ENCODE results near the gene IFNGR1. TPM values are rescaled to one million over a fixed set of nuclear protein-coding genes. Genes with fewer than 3 reads are reported as not detected.

Gene IFNGR1
- total and polyA plus RNA-seq, 10 of the 15 experiments (the other 5 are each of a cell fraction or from before 2014, with no cell fraction given) = 89.0 to 296 (median 138) TPM

- no peaks in the 10 kb centered on the region for H3K36me3 ChIP-seq (ENCODE audit: control insufficient read depth in 2 of 2, insufficient read depth in 2 of 2, low read length in 1 of 2)
- TF ChIP-seq ZNF24 (IDR thresholded peaks at IDR 0.05) (peak; percentile 49; the same call in 1 of the 2 replicates), SREBF2 (IDR thresholded peaks at IDR 0.05; ENCODE audit: low read length) (no peak)
- RAD21 ChIA-PET (ENCODE audit: unreplicated experiment) = interaction anchor here (2.9 to 11.3 kb wide), 6 partner anchors 40 to 75 kb away, joined by 11 to 500 read pairs (median 22); no protein-coding TSS in a partner anchor
- H3K9ac ChIP-seq (ENCODE audit: control insufficient read depth, insufficient read depth, low read length) = peak within 1 kb of the TSS; percentile 3; the same call in 1 of the 2 replicates
- H3K9me3 ChIP-seq (replicated peaks; ENCODE audit: control insufficient read depth, insufficient read depth, low read length) = peaks cover 11% of the 10 kb centered on the region; the same call in 2 of the 3 replicates
- in situ Hi-C loops (cut with MboI) = no loop called here
- BruUV-seq (replicated peaks) = no TSS peak
- FAIRE-seq (no peak), ATAC-seq (no peak), DNase-seq (ENCODE audit: low read depth, low spot score) (no peak)
- WGBS (ENCODE audit: insufficient coverage, insufficient replicate concordance, low lambda C conversion rate, missing lambda C conversion rate) = 95% methylated on average over 4 of the region's 4 CpGs
- no peaks in the 10 kb centered on the region for H3K27me3 ChIP-seq (replicated peaks in 1 of 2; ENCODE audit: control insufficient read depth in 2 of 2, insufficient read depth in 2 of 2, low read length in 1 of 2)
- SMC1A ChIA-PET (ENCODE audit: uncharacterized antibody, unreplicated experiment) = interaction anchor here (0.9 to 3.5 kb wide), 8 partner anchors 8 to 97 kb away, joined by 3 to 20 read pairs (median 10); no protein-coding TSS in a partner anchor
- POLR2A ChIA-PET = interaction anchor here (1.4 to 2.0 kb wide), 4 partner anchors 18 to 89 kb away, joined by 4 to 5 read pairs (median 4); no protein-coding TSS in a partner anchor
- peak within 1 kb of the TSS; percentile 84 for H3K27ac ChIP-seq (ENCODE audit: control insufficient read depth, insufficient read depth)
- H2AFZ ChIP-seq (ENCODE audit: control insufficient read depth, low read depth, low read length) = no peak within 1 kb of the TSS; the same call in 1 of the 2 replicates
- peak within 1 kb of the TSS; percentile 39; the same call in 1 of the 2 replicates for H3K4me2 ChIP-seq (ENCODE audit: control insufficient read depth, insufficient read depth)
- no peak within 1 kb of the TSS for H3K4me3 ChIP-seq
- H3K4me1 ChIP-seq (ENCODE audit: control insufficient read depth, insufficient read depth, low read length) = peaks cover 42% of the 10 kb centered on the region
- H3K79me2 ChIP-seq (ENCODE audit: control insufficient read depth, insufficient read depth, low read length) = no peaks in the 10 kb centered on the region; the same call in 1 of the 2 replicates
- intact Hi-C loops (cut with micrococcal nuclease; ENCODE audit: unreplicated experiment) = no loop called here
- no peaks in the 10 kb centered on the region for H4K20me1 ChIP-seq (ENCODE audit: control insufficient read depth, insufficient read depth)
- CTCF ChIA-PET = interaction anchor here (0.6 to 1.2 kb wide), 2 partner anchors 28 to 31 kb away, joined by 3 to 4 read pairs; no protein-coding TSS in a partner anchor
These were observed 45.7 kb downstream of the IFNGR1 start, which contains the start of gene IL22RA2 for GRCh38 chr6:137173501-137173900. Gene IL22RA2 (minus strand): TSS chr6:137173644. CDS start chr6:137161749, 11,895 bp downstream.

- in situ Hi-C loops (cut with MboI) (no loop called here), intact Hi-C loops (cut with micrococcal nuclease; ENCODE audit: unreplicated experiment) (no loop called here)
- no peak for FAIRE-seq
- 88% methylated on average over 11 of the region's 11 CpGs for WGBS (ENCODE audit: insufficient coverage, insufficient replicate concordance, low lambda C conversion rate, missing lambda C conversion rate)
- peak; percentile 10 for ATAC-seq
- SMC1A ChIA-PET (ENCODE audit: uncharacterized antibody, unreplicated experiment) = interaction anchor here (1.2 to 9.7 kb wide), 22 partner anchors 8 to 141 kb away, joined by 3 to 293 read pairs (median 8); no protein-coding TSS in a partner anchor
- peak overlapping the region; percentile 3; the same call in 1 of the 2 replicates for H3K9ac ChIP-seq (ENCODE audit: control insufficient read depth, insufficient read depth, low read length)
- H4K20me1 ChIP-seq (ENCODE audit: control insufficient read depth, insufficient read depth) = no peaks in the 10 kb centered on the region
- no peaks in the 10 kb centered on the region; the same call in 1 of the 2 replicates for H3K79me2 ChIP-seq (ENCODE audit: control insufficient read depth, insufficient read depth, low read length)
- no peaks in the 10 kb centered on the region for H3K27me3 ChIP-seq (replicated peaks in 1 of 2; ENCODE audit: control insufficient read depth in 2 of 2, insufficient read depth in 2 of 2, low read length in 1 of 2)
- RAD21 ChIA-PET (ENCODE audit: unreplicated experiment) = interaction anchor here (1.0 to 11.3 kb wide), 15 partner anchors 40 to 141 kb away, joined by 3 to 500 read pairs (median 12); no protein-coding TSS in a partner anchor
- H3K36me3 ChIP-seq (ENCODE audit: control insufficient read depth in 2 of 2, insufficient read depth in 2 of 2, low read length in 1 of 2) = no peaks in the 10 kb centered on the region
- peak overlapping the region; percentile 39; the same call in 1 of the 2 replicates for H3K4me2 ChIP-seq (ENCODE audit: control insufficient read depth, insufficient read depth)
- BruUV-seq (replicated peaks) = TSS peak; percentile 94
- DNase-seq (ENCODE audit: low read depth, low spot score) = no peak
- H3K4me1 ChIP-seq (ENCODE audit: control insufficient read depth, insufficient read depth, low read length) = peaks cover 44% of the 10 kb centered on the region
- CTCF ChIA-PET = interaction anchor here (0.9 to 3.2 kb wide), 11 partner anchors 40 to 142 kb away, joined by 3 to 16 read pairs (median 6); no protein-coding TSS in a partner anchor
- H3K4me3 ChIP-seq = no peak overlapping the region
- POLR2A ChIA-PET = interaction anchor here (0.8 to 2.7 kb wide), 13 partner anchors 11 to 90 kb away, joined by 3 to 15 read pairs (median 4); no protein-coding TSS in a partner anchor
- peak overlapping the region; percentile 84 for H3K27ac ChIP-seq (ENCODE audit: control insufficient read depth, insufficient read depth)
- no peak overlapping the region; the same call in 1 of the 2 replicates for H2AFZ ChIP-seq (ENCODE audit: control insufficient read depth, low read depth, low read length)
- peaks cover 11% of the 10 kb centered on the region; the same call in 2 of the 3 replicates for H3K9me3 ChIP-seq (replicated peaks; ENCODE audit: control insufficient read depth, insufficient read depth, low read length)
- TF ChIP-seq SMC3 (IDR thresholded peaks at IDR 0.05; ENCODE audit: borderline replicate concordance, low read length) (no peak), IRF5 (IDR thresholded peaks at IDR 0.05; ENCODE audit: borderline replicate concordance) (no peak), ETV6 (conservative IDR thresholded peaks at IDR 0.05 in 1 of 2, IDR thresholded peaks at IDR 0.05 in 1 of 2; ENCODE audit: borderline replicate concordance in 1 of 2, low read depth in 1 of 2) (no peak), SMAD5 (IDR thresholded peaks at IDR 0.05; ENCODE audit: low read depth) (no peak), FOS (IDR thresholded peaks at IDR 0.05; ENCODE audit: borderline replicate concordance, extremely low read depth, insufficient read length) (no peak), BMI1 (IDR thresholded peaks at IDR 0.05; ENCODE audit: borderline replicate concordance) (no peak), ZZZ3 (IDR thresholded peaks at IDR 0.05; ENCODE audit: control insufficient read depth, insufficient read length, low read depth) (no peak), MEF2A (IDR thresholded peaks at IDR 0.05; ENCODE audit: insufficient read depth, low read depth, low read length) (no peak), CHD1 (IDR thresholded peaks at IDR 0.05; ENCODE audit: low read depth, low read length) (no peak), TARDBP (IDR thresholded peaks at IDR 0.05; ENCODE audit: borderline replicate concordance) (no peak), POLR2AphosphoS2 (IDR thresholded peaks at IDR 0.05; ENCODE audit: low read depth, low read length) (no peak), SUPT20H (IDR thresholded peaks at IDR 0.05; ENCODE audit: borderline replicate concordance, control insufficient read depth, low read depth, low read length) (no peak)
These were observed 46.3 kb downstream of the IFNGR1 start for GRCh38 chr6:137172734-137173431.

Data from GM12878 (cell line).